HepG2 (cell line): ENCODE results near the gene SIMC1. TPM values are rescaled to one million over a fixed set of nuclear protein-coding genes. Genes with fewer than 3 reads are reported as not detected.
A peak's percentile ranks its signal among the peaks of the same experiment; 100 is the strongest.

Source experiments
- ARHGAP35 ChIP-seq: sonication (generic); formaldehyde crosslinking; IDR thresholded peaks from 2 replicates; pipeline ENCODE4 v1.9.0; 2022; ENCODE audit warnings: mild to moderate bottlenecking, inconsistent platforms, moderate library complexity, missing genetic modification reagents, borderline replicate concordance
- FUBP1 ChIP-seq: sonication (generic); formaldehyde crosslinking; IDR thresholded peaks from 2 replicates; pipeline ENCODE4 v1.5.1; 2020; ENCODE audit warnings: missing genetic modification reagents, mild to moderate bottlenecking, borderline replicate concordance
- GATAD1 ChIP-seq: IDR thresholded peaks from 2 replicates; pipeline ENCODE4 v1.6.1; 2016; ENCODE audit warnings: missing genetic modification reagents, missing compliant biosample characterization
- RBM22 ChIP-seq: fragments of 200-400 bp; formaldehyde crosslinking; optimal IDR thresholded peaks from 2 replicates; pipeline ENCODE3; 2017; ENCODE audit warnings: mild to moderate bottlenecking, low read length, moderate library complexity
- SETDB1 ChIP-seq: sonication (generic); formaldehyde crosslinking; IDR thresholded peaks from 2 replicates; pipeline ENCODE4 v1.5.1; 2020; ENCODE audit warnings: missing genetic modification reagents, mild to moderate bottlenecking, borderline replicate concordance
- TBX3 ChIP-seq: fragments of 450-650 bp; IDR thresholded peaks from 2 replicates; pipeline ENCODE4 v1.6.1; 2017; ENCODE audit warnings: antibody characterized with exemption, mild to moderate bottlenecking, inconsistent platforms, borderline replicate concordance
- ZFP36L1 ChIP-seq: sonication (generic); formaldehyde crosslinking; IDR thresholded peaks from 2 replicates; pipeline ENCODE4 v1.8.0; 2022; ENCODE audit warnings: mild to moderate bottlenecking, missing genetic modification reagents, moderate library complexity
- ZKSCAN8 ChIP-seq: IDR thresholded peaks from 2 replicates; pipeline ENCODE4 v1.6.1; 2016; ENCODE audit warnings: borderline replicate concordance, missing genetic modification reagents, missing compliant biosample characterization
- ZNF207 ChIP-seq: fragments of 450-650 bp; IDR thresholded peaks from 2 replicates; pipeline ENCODE4 v1.6.1; 2016; ENCODE audit warnings: antibody characterized with exemption, borderline replicate concordance
- ZNF318 ChIP-seq: sonication (generic); formaldehyde crosslinking; IDR thresholded peaks from 2 replicates; pipeline ENCODE4 v1.4.0; 2020; ENCODE audit warnings: mild to moderate bottlenecking, missing genetic modification reagents
- polyA plus RNA-seq, 8 experiments: library from polyadenylated mRNA; depleted of rRNA in 3 of 8; stranded (reverse) in 7 of 8; unstranded in 1 of 8; fragments of >200 nt; fragmentation: Illumina TruSeq in 4 of 8; extraction: Trizol in 4 of 8; gene quantifications; 2 replicates each; pipeline versions ENCODE4 v1.2.1 to v1.2.3, GENCODE V29; 2011 to 2016; ENCODE audit warnings: low read depth in 4 of 8, missing spikeins in 1 of 8, mixed read lengths in 1 of 8; ENCODE audit not compliant: insufficient read depth in 1 of 8
- total RNA-seq, 5 experiments: library from RNA; depleted of rRNA; stranded (reverse); fragments of >200 nt; fragmentation: Illumina TruSeq; extraction: Trizol; gene quantifications; 2 replicates each; pipeline ENCODE4 v1.2.3, GENCODE V29; 2016; ENCODE audit warnings: low read depth in 1 of 5
- TF ChIP-seq, protein P1 (sequence below): sonication (generic); formaldehyde crosslinking; IDR thresholded peaks from 2 replicates; pipeline ENCODE4 v1.8.1; 2023; ENCODE audit warnings: mild to moderate bottlenecking, missing genetic modification reagents
- TF ChIP-seq, protein P2 (sequence below): sonication (generic); formaldehyde crosslinking; conservative IDR thresholded peaks from 2 replicates; pipeline ENCODE4 v1.4.0; 2020; ENCODE audit warnings: missing genetic modification reagents
- TF ChIP-seq, protein P3 (sequence below): sonication (generic); formaldehyde crosslinking; IDR thresholded peaks from 2 replicates; pipeline ENCODE4 v1.5.0; 2020; ENCODE audit warnings: mild to moderate bottlenecking, missing genetic modification reagents

The SIMC1 gene
- total and polyA plus RNA-seq, 2 of the 13 experiments (the other 11 are each of a cell fraction or from before 2014, with no cell fraction given), result 5.4 to 6.8 TPM

DNA sequence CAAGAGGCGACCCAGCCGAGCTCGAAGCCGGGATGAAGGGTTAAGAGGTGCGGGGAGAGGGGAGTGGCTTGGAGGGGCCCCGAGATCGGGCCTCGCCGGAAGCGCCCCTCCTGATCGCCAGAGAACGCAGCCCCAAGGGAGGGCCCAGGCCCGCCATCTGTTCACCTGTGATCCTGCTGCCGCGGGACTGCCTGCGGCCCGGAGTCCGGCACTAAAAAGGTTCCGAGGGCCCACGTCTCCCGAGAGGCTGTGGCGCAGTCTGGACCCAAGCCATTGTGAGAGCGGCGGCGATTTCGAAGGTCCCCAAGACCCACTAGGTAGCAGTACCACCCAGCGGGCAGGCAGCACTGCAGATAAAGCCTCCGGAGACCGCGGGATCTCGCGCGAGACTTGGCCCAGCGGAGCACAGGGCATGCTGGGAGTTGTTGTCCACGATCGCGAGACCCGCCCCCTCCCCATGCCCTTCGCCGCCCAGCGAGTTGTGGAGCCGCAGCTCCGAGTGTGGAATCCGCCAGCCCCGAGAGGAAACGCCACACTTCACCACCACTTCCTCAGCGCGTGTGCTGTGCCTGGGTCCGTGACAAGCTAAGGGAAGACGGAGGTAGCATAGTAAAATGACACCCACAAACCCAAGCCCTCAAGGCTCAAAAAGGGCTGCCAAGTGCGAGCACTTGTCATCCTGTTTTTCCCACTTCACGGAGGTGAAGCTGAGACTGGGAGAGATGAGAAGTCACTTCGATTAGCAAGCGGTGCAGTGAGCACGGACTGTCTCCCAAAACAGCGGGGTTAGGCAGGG is 123.4 kb downstream of the SIMC1 start, which contains the start of gene KIAA1191 (continued):
- TF ChIP-seq GATAD1 (CRISPR knock-in tag) (peak; percentile 89), ZNF207 (no peak), ZFP36L1 (CRISPR knock-in tag) (peak; percentile 55; the same call in 1 of the 2 replicates), ARHGAP35 (CRISPR knock-in tag) (peak; percentile 87; the same call in 1 of the 2 replicates), ZNF318 (CRISPR knock-in tag) (no peak), RBM22 (no peak), FUBP1 (no peak), TBX3 (no peak), ZKSCAN8 (CRISPR knock-in tag) (peak; percentile 73; the same call in 1 of the 2 replicates), SETDB1 (CRISPR knock-in tag) (no peak)
- TF ChIP-seq, protein P1, sequence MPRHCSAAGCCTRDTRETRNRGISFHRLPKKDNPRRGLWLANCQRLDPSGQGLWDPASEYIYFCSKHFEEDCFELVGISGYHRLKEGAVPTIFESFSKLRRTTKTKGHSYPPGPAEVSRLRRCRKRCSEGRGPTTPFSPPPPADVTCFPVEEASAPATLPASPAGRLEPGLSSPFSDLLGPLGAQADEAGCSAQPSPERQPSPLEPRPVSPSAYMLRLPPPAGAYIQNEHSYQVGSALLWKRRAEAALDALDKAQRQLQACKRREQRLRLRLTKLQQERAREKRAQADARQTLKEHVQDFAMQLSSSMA (CRISPR knock-in tag), result 0 out of 2 replicates have a peak, but pooled peaks have one; percentile 26
- TF ChIP-seq, protein P2, sequence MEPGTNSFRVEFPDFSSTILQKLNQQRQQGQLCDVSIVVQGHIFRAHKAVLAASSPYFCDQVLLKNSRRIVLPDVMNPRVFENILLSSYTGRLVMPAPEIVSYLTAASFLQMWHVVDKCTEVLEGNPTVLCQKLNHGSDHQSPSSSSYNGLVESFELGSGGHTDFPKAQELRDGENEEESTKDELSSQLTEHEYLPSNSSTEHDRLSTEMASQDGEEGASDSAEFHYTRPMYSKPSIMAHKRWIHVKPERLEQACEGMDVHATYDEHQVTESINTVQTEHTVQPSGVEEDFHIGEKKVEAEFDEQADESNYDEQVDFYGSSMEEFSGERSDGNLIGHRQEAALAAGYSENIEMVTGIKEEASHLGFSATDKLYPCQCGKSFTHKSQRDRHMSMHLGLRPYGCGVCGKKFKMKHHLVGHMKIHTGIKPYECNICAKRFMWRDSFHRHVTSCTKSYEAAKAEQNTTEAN, result 0 out of 2 replicates have a peak, but pooled peaks have one; percentile 42
- TF ChIP-seq, protein P3, sequence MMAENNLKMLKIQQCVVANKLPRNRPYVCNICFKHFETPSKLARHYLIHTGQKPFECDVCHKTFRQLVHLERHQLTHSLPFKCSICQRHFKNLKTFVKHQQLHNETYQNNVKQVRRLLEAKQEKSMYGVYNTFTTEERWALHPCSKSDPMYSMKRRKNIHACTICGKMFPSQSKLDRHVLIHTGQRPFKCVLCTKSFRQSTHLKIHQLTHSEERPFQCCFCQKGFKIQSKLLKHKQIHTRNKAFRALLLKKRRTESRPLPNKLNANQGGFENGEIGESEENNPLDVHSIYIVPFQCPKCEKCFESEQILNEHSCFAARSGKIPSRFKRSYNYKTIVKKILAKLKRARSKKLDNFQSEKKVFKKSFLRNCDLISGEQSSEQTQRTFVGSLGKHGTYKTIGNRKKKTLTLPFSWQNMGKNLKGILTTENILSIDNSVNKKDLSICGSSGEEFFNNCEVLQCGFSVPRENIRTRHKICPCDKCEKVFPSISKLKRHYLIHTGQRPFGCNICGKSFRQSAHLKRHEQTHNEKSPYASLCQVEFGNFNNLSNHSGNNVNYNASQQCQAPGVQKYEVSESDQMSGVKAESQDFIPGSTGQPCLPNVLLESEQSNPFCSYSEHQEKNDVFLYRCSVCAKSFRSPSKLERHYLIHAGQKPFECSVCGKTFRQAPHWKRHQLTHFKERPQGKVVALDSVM (CRISPR knock-in tag), result peak; percentile 36; the same call in 1 of the 2 replicates
